ENCODE results near the gene FHDC1.

The FHDC1 gene

DNA sequence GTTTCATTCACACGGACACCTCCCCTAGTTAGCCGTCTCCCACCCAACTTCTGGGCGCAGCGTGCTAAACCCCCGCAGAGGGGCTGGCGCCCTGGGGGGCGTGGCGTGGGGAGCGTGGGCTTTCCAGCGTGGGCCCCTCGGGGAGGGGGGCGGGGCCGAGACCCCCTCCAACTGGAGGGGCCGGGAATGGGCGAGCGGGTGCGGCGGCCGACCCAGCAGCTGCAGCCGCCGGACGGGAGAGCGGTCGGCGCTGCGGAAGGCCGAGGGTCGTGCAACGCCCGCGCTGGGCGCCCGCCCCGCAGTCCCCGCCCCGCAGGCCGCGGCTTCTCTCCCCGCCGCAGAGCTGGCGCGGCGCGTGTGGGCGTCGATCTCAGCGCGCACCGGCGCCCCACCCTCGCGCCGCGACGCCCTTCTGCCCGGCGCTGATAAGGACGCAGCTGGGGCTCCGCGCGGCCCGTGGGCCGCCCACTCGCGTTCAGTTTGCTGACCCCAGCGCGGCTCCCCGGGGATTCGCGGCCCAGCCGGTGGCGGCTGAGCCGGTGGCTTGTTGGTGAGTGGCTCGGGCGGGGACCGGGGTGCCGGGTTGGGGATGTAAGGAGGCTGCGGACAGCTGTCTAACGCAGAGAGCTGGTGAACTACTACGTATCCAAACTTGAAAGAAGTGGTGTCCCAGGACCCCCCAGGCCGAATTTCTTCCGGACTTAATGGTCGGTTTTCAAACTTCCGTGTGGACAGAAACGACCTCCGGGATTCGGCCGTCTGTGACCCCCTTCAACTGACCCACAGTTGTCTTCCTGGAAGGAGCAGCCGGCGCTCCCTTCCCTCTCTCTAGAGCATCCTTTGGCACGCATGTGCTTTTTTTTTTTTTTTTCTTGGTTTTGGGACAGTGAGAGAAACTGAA lies 1.5 kb downstream of the FHDC1 start:
- FAIRE-seq: no peak
- DNase-seq (ENCODE audit: insufficient read length): peak; percentile 46
- TF ChIP-seq POLR2A (IDR thresholded peaks at IDR 0.05; ENCODE audit: low read depth, low read length) (no peak), TAF1 (IDR thresholded peaks at IDR 0.05; ENCODE audit: borderline replicate concordance, low read depth, low read length) (no peak), POLR2AphosphoS5 (IDR thresholded peaks at IDR 0.05; ENCODE audit: low read depth, low read length) (no peak)

DNA sequence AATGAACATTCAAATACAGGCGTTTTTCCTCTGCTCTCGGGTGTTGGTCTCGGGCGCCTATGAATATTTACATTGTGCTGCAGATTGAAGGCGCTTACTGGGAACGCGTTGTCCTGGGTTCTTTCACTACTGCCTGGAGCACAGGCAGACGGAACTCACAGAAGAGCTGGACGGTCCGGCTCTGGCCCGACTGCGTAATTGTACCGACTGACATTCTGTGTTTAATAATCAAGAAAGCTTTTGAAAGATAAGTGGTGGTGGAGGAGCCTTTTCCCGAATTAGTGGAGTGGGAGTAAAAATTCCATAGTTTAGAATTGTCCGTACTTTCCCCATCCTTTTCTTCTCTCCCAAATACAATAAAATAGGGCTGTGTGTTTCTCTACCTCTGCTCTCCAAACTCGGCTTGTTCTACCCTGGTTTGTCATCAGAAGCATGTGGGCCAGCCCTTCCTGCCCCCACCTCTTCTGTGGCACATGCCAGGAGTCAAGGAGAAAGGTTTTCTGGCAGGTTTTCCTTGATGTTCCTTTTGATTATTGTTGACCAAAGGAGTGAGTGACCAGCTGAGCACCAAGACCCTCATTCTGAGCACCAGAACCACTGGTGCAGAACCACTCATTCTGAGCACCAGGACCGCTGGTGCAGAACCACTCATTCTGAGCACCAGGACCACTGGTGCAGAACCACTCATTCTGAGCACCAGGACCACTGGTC lies 2.3 kb downstream of the FHDC1 start:
- no peak for DNase-seq (ENCODE audit: insufficient read length)
- no peak for FAIRE-seq

GRCh38 chr4:152939621-152940020 lies 3.5 kb downstream of the FHDC1 start:
- no peak for DNase-seq (ENCODE audit: insufficient read length)
- TF ChIP-seq TAF1 (IDR thresholded peaks at IDR 0.05; ENCODE audit: borderline replicate concordance, low read depth, low read length) (no peak), POLR2A (IDR thresholded peaks at IDR 0.05; ENCODE audit: low read depth, low read length) (no peak), POLR2AphosphoS5 (IDR thresholded peaks at IDR 0.05; ENCODE audit: low read depth, low read length) (no peak)
- FAIRE-seq: no peak

More for the DNA sequence above, 2.3 kb downstream of the FHDC1 start:
- TF ChIP-seq POLR2AphosphoS5 (IDR thresholded peaks at IDR 0.05; ENCODE audit: low read depth, low read length) (no peak), TAF1 (IDR thresholded peaks at IDR 0.05; ENCODE audit: borderline replicate concordance, low read depth, low read length) (no peak), POLR2A (IDR thresholded peaks at IDR 0.05; ENCODE audit: low read depth, low read length) (no peak)

DNA sequence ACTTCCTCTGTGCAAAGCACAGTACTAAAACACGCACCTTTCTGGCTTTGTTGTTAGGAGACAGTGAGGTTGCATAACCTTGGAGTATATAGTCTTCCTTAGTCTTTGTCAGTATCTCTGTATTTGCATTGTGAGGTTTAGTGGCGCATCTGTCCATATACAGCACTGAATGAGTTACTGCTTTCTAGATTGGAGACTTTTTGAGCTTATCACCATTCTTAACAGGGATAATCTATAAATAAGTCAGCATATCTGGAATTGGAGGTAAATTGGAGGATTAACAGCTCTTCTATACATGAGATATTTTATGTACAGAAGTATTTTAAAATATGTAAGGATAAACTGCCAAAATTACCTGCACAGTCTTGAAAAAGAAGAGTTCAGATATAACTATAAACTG lies 4.3 kb downstream of the FHDC1 start:
- no peak for DNase-seq (ENCODE audit: insufficient read length)
- FAIRE-seq: no peak
- TF ChIP-seq TAF1 (IDR thresholded peaks at IDR 0.05; ENCODE audit: borderline replicate concordance, low read depth, low read length): no peak
- no peak for TF ChIP-seq POLR2A (IDR thresholded peaks at IDR 0.05; ENCODE audit: low read depth, low read length)

GRCh38 chr4:152941411-152941810 lies 5.3 kb downstream of the FHDC1 start:
- no peak for TF ChIP-seq POLR2AphosphoS5 (IDR thresholded peaks at IDR 0.05; ENCODE audit: low read depth, low read length)
- TF ChIP-seq TAF1 (IDR thresholded peaks at IDR 0.05; ENCODE audit: borderline replicate concordance, low read depth, low read length): no peak
- DNase-seq (ENCODE audit: insufficient read length) (no peak), FAIRE-seq (no peak)

- DNase-seq (ENCODE audit: insufficient read length) (no peak), FAIRE-seq (no peak)
- no peak for TF ChIP-seq POLR2AphosphoS5 (IDR thresholded peaks at IDR 0.05; ENCODE audit: low read depth, low read length)
- TF ChIP-seq TAF1 (IDR thresholded peaks at IDR 0.05; ENCODE audit: borderline replicate concordance, low read depth, low read length): no peak
Observed at GRCh38 chr4:152942346-152942745, 6.2 kb downstream of the FHDC1 start.

GRCh38 chr4:152943672-152944071 lies 7.5 kb downstream of the FHDC1 start:
- no peak for FAIRE-seq
- no peak for DNase-seq (ENCODE audit: insufficient read length)
- no peak for TF ChIP-seq POLR2AphosphoS5 (IDR thresholded peaks at IDR 0.05; ENCODE audit: low read depth, low read length)
- TF ChIP-seq TAF1 (IDR thresholded peaks at IDR 0.05; ENCODE audit: borderline replicate concordance, low read depth, low read length): no peak
- TF ChIP-seq POLR2A (IDR thresholded peaks at IDR 0.05; ENCODE audit: low read depth, low read length): no peak

GRCh38 chr4:152944666-152945320 lies 8.7 kb downstream of the FHDC1 start:
- no peak for DNase-seq (ENCODE audit: insufficient read length)
- no peak for TF ChIP-seq POLR2AphosphoS5 (IDR thresholded peaks at IDR 0.05; ENCODE audit: low read depth, low read length)
- no peak for TF ChIP-seq TAF1 (IDR thresholded peaks at IDR 0.05; ENCODE audit: borderline replicate concordance, low read depth, low read length)
- TF ChIP-seq POLR2A (IDR thresholded peaks at IDR 0.05; ENCODE audit: low read depth, low read length): no peak
- no peak for FAIRE-seq

- no peak for FAIRE-seq
- TF ChIP-seq POLR2AphosphoS5 (IDR thresholded peaks at IDR 0.05; ENCODE audit: low read depth, low read length): no peak
- no peak for DNase-seq (ENCODE audit: insufficient read length)
Observed at GRCh38 chr4:152945639-152946038, 9.5 kb downstream of the FHDC1 start.

DNA sequence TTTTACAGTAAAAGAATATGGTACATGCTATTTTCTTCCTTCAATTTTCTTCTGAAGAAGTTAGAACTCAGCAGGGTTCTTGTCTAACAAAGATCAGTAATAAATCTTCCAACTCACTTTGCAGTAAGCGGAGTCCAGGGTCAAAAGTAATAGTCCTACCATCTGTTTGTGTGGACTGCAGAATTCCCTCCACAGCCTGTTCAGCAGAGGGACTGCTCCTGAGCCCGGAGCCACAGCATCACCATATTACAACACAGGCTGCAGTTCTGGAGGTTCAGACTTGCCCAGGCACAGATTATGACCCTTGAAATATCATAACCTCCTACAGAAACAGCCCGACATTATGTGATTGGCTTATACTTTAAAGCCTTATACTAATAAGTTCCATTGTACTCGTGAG lies 10.3 kb downstream of the FHDC1 start:
- no peak for DNase-seq (ENCODE audit: insufficient read length)
- TF ChIP-seq POLR2AphosphoS5 (IDR thresholded peaks at IDR 0.05; ENCODE audit: low read depth, low read length) (no peak), POLR2A (IDR thresholded peaks at IDR 0.05; ENCODE audit: low read depth, low read length) (no peak), TAF1 (IDR thresholded peaks at IDR 0.05; ENCODE audit: borderline replicate concordance, low read depth, low read length) (no peak)
- no peak for FAIRE-seq

DNA sequence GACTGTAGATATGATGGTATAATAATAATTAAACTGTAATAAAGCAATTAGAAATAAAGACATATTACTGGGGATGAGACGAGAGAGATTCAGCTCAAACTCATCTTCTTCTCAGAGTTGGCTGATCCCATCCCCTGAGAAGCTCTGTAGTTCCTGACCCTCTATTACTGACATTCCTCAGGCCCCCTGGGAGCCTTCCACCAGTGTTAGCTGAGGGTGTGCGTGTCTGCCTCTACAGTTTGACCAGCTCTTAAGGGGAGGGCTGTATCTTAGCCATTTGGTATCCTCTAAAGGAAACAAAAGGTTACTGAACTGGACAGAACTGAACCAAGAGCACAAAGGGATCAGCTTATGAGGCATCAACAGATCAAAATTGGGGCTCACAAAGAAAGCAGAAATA lies 11.2 kb downstream of the FHDC1 start:
- FAIRE-seq (no peak), DNase-seq (ENCODE audit: insufficient read length) (no peak)
- no peak for TF ChIP-seq POLR2A (IDR thresholded peaks at IDR 0.05; ENCODE audit: low read depth, low read length)
- TF ChIP-seq TAF1 (IDR thresholded peaks at IDR 0.05; ENCODE audit: borderline replicate concordance, low read depth, low read length): no peak

GRCh38 chr4:152949930-152950329 lies 13.8 kb downstream of the FHDC1 start:
- FAIRE-seq (no peak), DNase-seq (ENCODE audit: insufficient read length) (no peak)
- no peak for TF ChIP-seq POLR2AphosphoS5 (IDR thresholded peaks at IDR 0.05; ENCODE audit: low read depth, low read length)
- no peak for TF ChIP-seq POLR2A (IDR thresholded peaks at IDR 0.05; ENCODE audit: low read depth, low read length)
- TF ChIP-seq TAF1 (IDR thresholded peaks at IDR 0.05; ENCODE audit: borderline replicate concordance, low read depth, low read length): no peak
